Psoas muscle (tissue), 8 donors: ENCODE results near the gene ITFG1. TPM values are rescaled to one million over a fixed set of nuclear protein-coding genes. Genes with fewer than 3 reads are reported as not detected.
A peak's percentile ranks its signal among the peaks of the same experiment; 100 is the strongest.

ENCODE experiments used
- ATAC-seq, 4 donors: fragments of 200-7000 bp; cut with Tn5 transposase; one replicate each; pipeline ENCODE4 v1.9.1; 2020; ENCODE audit warnings: moderate library complexity in 3 of 4, mild to moderate bottlenecking in 2 of 4
- DNase-seq, 2 donors: peaks; one replicate each; pipeline ENCODE4 v3.0.0-alpha.2; 2020
- H3K27ac ChIP-seq: fragments of 200-600 bp; one replicate; pipeline ENCODE4 v1.8.0; 2022
- H3K27me3 ChIP-seq, 3 donors: fragments of 200-600 bp in 1 of 3; one replicate each; pipeline versions ENCODE4 v1.6.1 to v1.8.0; 2013 to 2022; ENCODE audit warnings: low read length in 2 of 3, mild to moderate bottlenecking in 2 of 3, moderate library complexity in 1 of 3; ENCODE audit not compliant: insufficient read depth in 3 of 3
- H3K36me3 ChIP-seq, 2 donors: fragments of 200-600 bp in 1 of 2; one replicate each; pipeline versions ENCODE4 v1.6.1 to v1.8.0; 2013 to 2022; ENCODE audit warnings: low read depth in 1 of 2, mild to moderate bottlenecking in 1 of 2, moderate library complexity in 1 of 2; ENCODE audit not compliant: insufficient read depth in 1 of 2
- H3K4me1 ChIP-seq: fragments of 200-600 bp; one replicate; pipeline ENCODE4 v1.8.0; 2022
- H3K4me3 ChIP-seq: fragments of 200-600 bp; one replicate; pipeline ENCODE4 v1.8.0; 2022; ENCODE audit warnings: mild to moderate bottlenecking
- H3K9me3 ChIP-seq: fragments of 200-600 bp; one replicate; pipeline ENCODE4 v1.8.0; 2022
- WGBS, 3 donors: extraction: QIAGEN DNeasy Blood & Tissue Kit; methylation state at CpG; one replicate each; pipeline versions ENCODE4 v1.1.6 to v1.1.7; 2013; 5-methylcytosine and 5-hydroxymethylcytosine counted together
- intact Hi-C, 2 donors: fragments of 100-400 bp; cut with DNase I; formaldehyde crosslinking; loops; one replicate each; pipeline versions ENCODE4 v1.11.0 to v1.14.2; 2022
- polyA plus RNA-seq, 3 donors: library from polyadenylated mRNA; stranded (reverse); fragments of 200-250 nt; gene quantifications; one replicate each; pipeline ENCODE4 v1.2.3, GENCODE V29; 2013
- total RNA-seq, 4 donors: library from RNA; stranded (reverse); fragmentation: NEBNext Ultra II Directional in 2 of 4; extraction: Animal tissue kit (Norgen Biotek cat#: 25700) in 2 of 4; gene quantifications; one replicate each; pipeline versions ENCODE4 v1.2.1 to v1.2.4, GENCODE V29; 2021 to 2023
- TF ChIP-seq, protein P1 (sequence below): fragments of 200-600 bp; IDR thresholded peaks from one replicate; pipeline ENCODE4 v1.8.0; 2022; ENCODE audit warnings: antibody characterized with exemption
- donor health status: healthy with polysubstance abuse.
- donor health status: DM: no; HTN: no; CAD: no; lungs with moderate emphysema.
- donor health status: Bipolar disorder and iron deficiency.
- donor health status: healthy.
- donor health status: DM: yes; HTN: yes; CAD: no.
- donor health status: DM: no; HTN: no; CAD: no.
- donor health status: DM: no; HTN: no; CAD: no.
- donor health status: DM: yes; HTN: yes; CAD: no.

ITFG1 gene
- total and polyA plus RNA-seq, 7 donors: 13.0 to 30.3 (median 22.6) TPM

GRCh38 chr16:47408491-47408890 is 52.4 kb downstream of the ITFG1 start:
- Histone ChIP-seq H3K27ac (no peak overlapping the region), H3K4me3 (no peak overlapping the region), H3K9me3 (no peaks in the 10 kb centered on the region), H3K36me3 (no peaks in the 10 kb centered on the region), H3K4me1 (peaks cover 7% of the 10 kb centered on the region), H3K27me3 (no peaks in the 10 kb centered on the region)
- intact Hi-C loops: no loop called here
- TF ChIP-seq, protein P1, sequence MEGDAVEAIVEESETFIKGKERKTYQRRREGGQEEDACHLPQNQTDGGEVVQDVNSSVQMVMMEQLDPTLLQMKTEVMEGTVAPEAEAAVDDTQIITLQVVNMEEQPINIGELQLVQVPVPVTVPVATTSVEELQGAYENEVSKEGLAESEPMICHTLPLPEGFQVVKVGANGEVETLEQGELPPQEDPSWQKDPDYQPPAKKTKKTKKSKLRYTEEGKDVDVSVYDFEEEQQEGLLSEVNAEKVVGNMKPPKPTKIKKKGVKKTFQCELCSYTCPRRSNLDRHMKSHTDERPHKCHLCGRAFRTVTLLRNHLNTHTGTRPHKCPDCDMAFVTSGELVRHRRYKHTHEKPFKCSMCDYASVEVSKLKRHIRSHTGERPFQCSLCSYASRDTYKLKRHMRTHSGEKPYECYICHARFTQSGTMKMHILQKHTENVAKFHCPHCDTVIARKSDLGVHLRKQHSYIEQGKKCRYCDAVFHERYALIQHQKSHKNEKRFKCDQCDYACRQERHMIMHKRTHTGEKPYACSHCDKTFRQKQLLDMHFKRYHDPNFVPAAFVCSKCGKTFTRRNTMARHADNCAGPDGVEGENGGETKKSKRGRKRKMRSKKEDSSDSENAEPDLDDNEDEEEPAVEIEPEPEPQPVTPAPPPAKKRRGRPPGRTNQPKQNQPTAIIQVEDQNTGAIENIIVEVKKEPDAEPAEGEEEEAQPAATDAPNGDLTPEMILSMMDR: no peak
- DNase-seq (no peak), ATAC-seq (no peak)
- WGBS, 3 donors: 77 to 86% (median 78%) methylated on average over 3 of the region's 3 CpGs

DNA sequence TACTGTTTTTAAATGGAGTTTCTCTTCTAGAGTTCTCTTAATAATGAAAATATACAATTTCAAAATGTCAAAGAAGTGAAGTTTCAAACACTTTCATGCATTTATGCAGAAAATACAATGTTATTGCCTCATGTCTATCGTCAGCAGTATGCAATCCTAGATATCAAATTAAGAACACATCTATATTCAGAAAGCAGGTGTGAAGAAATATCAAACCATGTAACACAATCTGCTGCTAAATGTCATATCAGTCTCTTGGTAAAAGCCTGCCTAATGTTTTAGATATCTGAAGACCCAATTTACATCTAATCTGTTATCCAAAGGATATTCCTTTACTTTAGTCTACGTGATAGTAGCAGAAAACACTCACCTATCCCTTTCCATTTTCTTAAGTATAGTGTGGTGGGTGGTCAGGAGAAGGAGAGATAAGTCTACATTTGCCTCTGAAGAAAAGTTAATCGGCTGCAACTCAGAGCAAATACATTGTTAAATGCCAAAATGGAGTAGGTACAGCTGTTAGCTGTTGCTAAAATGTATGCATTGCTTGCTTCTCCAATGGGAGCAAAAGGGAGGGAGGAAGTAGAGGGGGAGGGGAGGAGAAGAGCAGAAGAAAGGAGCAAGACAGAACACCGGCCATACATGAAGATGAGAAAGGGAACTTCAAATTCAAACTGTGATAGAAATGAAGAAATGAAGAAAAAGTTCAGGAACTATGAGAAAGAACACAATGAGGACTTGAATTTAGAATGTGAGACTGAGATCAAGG is 64.9 kb downstream of the ITFG1 start:
- ATAC-seq (peak; percentile 77 to 93 (median 84)), DNase-seq (no peak)
- Histone ChIP-seq H3K27me3 (no peaks in the 10 kb centered on the region), H3K27ac (peak overlapping the region; percentile 74), H3K4me1 (peaks cover 25% of the 10 kb centered on the region), H3K36me3 (no peaks in the 10 kb centered on the region), H3K9me3 (no peaks in the 10 kb centered on the region), H3K4me3 (peak overlapping the region; percentile 59)
- intact Hi-C loops: loop anchor here in 1 of 2 donors (5.0 kb wide), 1 partner anchor 84 kb away; no protein-coding TSS in a partner anchor
- TF ChIP-seq, protein P1: no peak
- WGBS, 3 donors: 34 to 57% (median 41%) methylated on average over 4 of the region's 4 CpGs

- no peaks in the 10 kb centered on the region for H3K27me3 ChIP-seq
- WGBS, 3 donors: 81 to 85% (median 83%) methylated on average over 8 of the region's 8 CpGs
- H3K4me1 ChIP-seq: peaks cover 23% of the 10 kb centered on the region
- TF ChIP-seq, protein P1: no peak
- intact Hi-C loops: no loop called here
- no peak overlapping the region for H3K4me3 ChIP-seq
- H3K27ac ChIP-seq: no peak overlapping the region
- ATAC-seq: no peak
- H3K9me3 ChIP-seq: no peaks in the 10 kb centered on the region
- DNase-seq: no peak
- H3K36me3 ChIP-seq: no peaks in the 10 kb centered on the region
Measured at GRCh38 chr16:47392081-47392480, 68.8 kb downstream of the ITFG1 start.

GRCh38 chr16:47388705-47389104 is 72.2 kb downstream of the ITFG1 start:
- TF ChIP-seq, protein P1: no peak
- no peaks in the 10 kb centered on the region for H3K9me3 ChIP-seq
- peak overlapping the region; percentile 2 for H3K27ac ChIP-seq
- DNase-seq: no peak
- H3K27me3 ChIP-seq: no peaks in the 10 kb centered on the region
- peaks cover 12% of the 10 kb centered on the region for H3K4me1 ChIP-seq
- H3K36me3 ChIP-seq: no peaks in the 10 kb centered on the region
- intact Hi-C loops: no loop called here
- 85 to 96% (median 93%) methylated on average over 4 of the region's 4 CpGs for WGBS, 3 donors
- no peak overlapping the region for H3K4me3 ChIP-seq
- ATAC-seq: no peak
